Upper lobe of left lung (tissue), 4 donors: ENCODE measurements around the gene SDK2.

Source experiments
- CTCF ChIP-seq, 6 experiments: fragments of 450-650 bp in 4 of 6; fragments of 200-600 bp in 2 of 6; sonication (generic) in 2 of 6; IDR thresholded peaks; one replicate each; pipeline ENCODE4 v1.5.1; 2016 to 2019; ENCODE audit warnings: antibody characterized with exemption in 6 of 6
- EP300 ChIP-seq, 4 donors: sonication (generic); formaldehyde crosslinking; IDR thresholded peaks; one replicate each; pipeline ENCODE4 v1.5.1; 2017; ENCODE audit warnings: antibody characterized with exemption in 4 of 4, control low read depth in 2 of 4
- POLR2A ChIP-seq, 4 donors: fragments of 450-650 bp; IDR thresholded peaks; one replicate each; pipeline ENCODE4 v1.5.1; 2016 to 2017; ENCODE audit warnings: antibody characterized with exemption in 4 of 4, mild to moderate bottlenecking in 2 of 4
- POLR2AphosphoS5 ChIP-seq, 2 donors: sonication (generic); formaldehyde crosslinking; IDR thresholded peaks; one replicate each; pipeline ENCODE4 v1.5.1; 2017; ENCODE audit warnings: antibody characterized with exemption in 2 of 2

- TF ChIP-seq CTCF (IDR thresholded peaks at IDR 0.05) (no peak), POLR2A (IDR thresholded peaks at IDR 0.05) (no peak), EP300 (IDR thresholded peaks at IDR 0.05) (no peak), POLR2AphosphoS5 (IDR thresholded peaks at IDR 0.05) (no peak)
These were observed 320.1 kb downstream of the SDK2 start for GRCh38 chr17:73324160-73324475.
